PC-3 (cell line): ENCODE results near the gene CDC6. TPM values are rescaled to one million over a fixed set of nuclear protein-coding genes. Genes with fewer than 3 reads are reported as not detected.
A peak's percentile ranks its signal among the peaks of the same experiment; 100 is the strongest.
"Not testable (repeated sequence)": the region's sequence is repeated elsewhere in the genome, so short reads cannot be mapped to it uniquely, and the experiment has no call there.

Source experiments
- ATAC-seq: fragments of 200-7000 bp; cut with Tn5 transposase; 2 replicates; pipeline ENCODE4 v1.9.1; 2020; ENCODE audit warnings: mild to moderate bottlenecking, moderate library complexity
- BruUV-seq: library from RNA; stranded (reverse); fragments of 400-500 nt; replicated peaks from 2 replicates; lab custom pipeline; 2021; lab: Mats Ljungman, UMichigan
- CTCF ChIA-PET: fragments of 300-600 bp; sonication (Branson Sonifier 250); formaldehyde crosslinking; loops from one replicate; lab custom pipeline; 2022; ENCODE audit warnings: antibody characterized with exemption; lab: Charles Lee
- POLR2A ChIA-PET: fragments of 300-600 bp; sonication (Branson Sonifier 250); formaldehyde crosslinking; loops from one replicate; lab custom pipeline; 2022; ENCODE audit warnings: antibody characterized with exemption; ENCODE audit not compliant: unreplicated experiment; lab: Charles Lee
- DNase-seq: peaks from one replicate; pipeline ENCODE4 v3.0.0-alpha.2; 2015
- H2AFZ ChIP-seq: fragments of 300-600 bp; sonication (generic); 2 replicates; pipeline ENCODE4 v1.6.0; 2016; ENCODE audit warnings: antibody characterized with exemption, low read length
- H3F3A ChIP-seq: fragments of 300-600 bp; sonication (generic); one replicate; pipeline ENCODE4 v1.6.0; 2017; ENCODE audit warnings: antibody characterized with exemption, low read length, control low read depth, mild to moderate bottlenecking; ENCODE audit not compliant: unreplicated experiment
- H3K27ac ChIP-seq: fragments of 300-600 bp; sonication (generic); 2 replicates; pipeline ENCODE4 v1.5.1; 2016; ENCODE audit warnings: mild to moderate bottlenecking, low read length
- H3K27me3 ChIP-seq: fragments of 300-600 bp; sonication (generic); 2 replicates; pipeline ENCODE4 v1.6.1; 2016; ENCODE audit warnings: low read length, mixed read lengths
- H3K36me3 ChIP-seq: fragments of 300-600 bp; sonication (generic); 2 replicates; pipeline ENCODE4 v1.6.1; 2016; ENCODE audit warnings: low read depth, mixed run types, low read length, mixed read lengths
- H3K4me1 ChIP-seq: fragments of 300-600 bp; sonication (generic); 2 replicates; pipeline ENCODE4 v1.5.1; 2016; ENCODE audit warnings: low read length; ENCODE audit not compliant: insufficient read depth
- H3K4me2 ChIP-seq: fragments of 300-600 bp; sonication (generic); 2 replicates; pipeline ENCODE4 v1.6.0; 2016; ENCODE audit warnings: low read length
- H3K4me3 ChIP-seq: fragments of 300-600 bp; sonication (generic); 2 replicates; pipeline ENCODE4 v1.5.1; 2016; ENCODE audit warnings: mild to moderate bottlenecking, low read length, mixed read lengths
- H3K79me2 ChIP-seq: fragments of 300-600 bp; sonication (generic); 2 replicates; pipeline ENCODE4 v1.6.1; 2017; ENCODE audit warnings: low read length, mixed read lengths
- H3K9ac ChIP-seq: fragments of 300-600 bp; sonication (generic); 2 replicates; pipeline ENCODE4 v1.6.0; 2016; ENCODE audit warnings: mild to moderate bottlenecking, low read length
- H3K9me2 ChIP-seq: fragments of 300-600 bp; sonication (generic); replicated peaks from 2 replicates; pipeline ENCODE4 v1.6.1; 2016; ENCODE audit warnings: mixed run types, low read length, mixed read lengths
- H3K9me3 ChIP-seq: fragments of 300-600 bp; sonication (generic); 2 replicates; pipeline ENCODE4 v1.6.1; 2016; ENCODE audit warnings: low read length, mixed read lengths
- H4K20me1 ChIP-seq: fragments of 300-600 bp; sonication (generic); 2 replicates; pipeline ENCODE4 v1.6.1; 2016; ENCODE audit warnings: low read length, mixed read lengths
- CTCF ChIP-seq: fragments of 300-600 bp; sonication (generic); conservative IDR thresholded peaks from 2 replicates; pipeline ENCODE4 v1.5.1; 2017; ENCODE audit warnings: antibody characterized with exemption, low read depth, mild to moderate bottlenecking, low read length
- EZH2 ChIP-seq: fragments of 300-600 bp; sonication (generic); IDR thresholded peaks from one replicate; pipeline ENCODE4 v1.6.1; 2017; ENCODE audit warnings: antibody characterized with exemption, mild to moderate bottlenecking, low read length; ENCODE audit not compliant: unreplicated experiment
- EZH2phosphoT487 ChIP-seq: fragments of 300-600 bp; sonication (generic); IDR thresholded peaks from 2 replicates; pipeline ENCODE4 v1.6.1; 2018; ENCODE audit warnings: mild to moderate bottlenecking, antibody characterized with exemption, low read length, borderline replicate concordance
- intact Hi-C: fragments of 100-400 bp; cut with micrococcal nuclease; formaldehyde crosslinking; loops from 2 replicates; pipeline ENCODE4 v1.9.0; 2023
- total RNA-seq: library from RNA; depleted of rRNA; stranded (reverse); fragments of >200 nt; gene quantifications from 2 replicates; pipeline ENCODE4 v1.2.3, GENCODE V29; 2014

Gene CDC6
- total RNA-seq, 1 experiment from 2014 or later = 48.9 TPM

GRCh38 chr17:40298726-40299125 is 11.0 kb downstream of the CDC6 start:
- Histone ChIP-seq H2AFZ (no peak overlapping the region), H3K9me3 (no peaks in the 10 kb centered on the region), H3K79me2 (0 out of 2 replicates have a peak, but pooled peaks cover 4% of the 10 kb centered on the region), H3K9me2 (no peaks in the 10 kb centered on the region), H3K36me3 (peaks cover 62% of the 10 kb centered on the region), H3K4me3 (no peak overlapping the region), H3F3A (no peaks in the 10 kb centered on the region), H3K9ac (no peak overlapping the region), H3K27ac (no peak overlapping the region), H3K4me1 (peaks cover 6% of the 10 kb centered on the region; the same call in 1 of the 2 replicates), H4K20me1 (peaks cover 5% of the 10 kb centered on the region; the same call in 1 of the 2 replicates), H3K27me3 (no peaks in the 10 kb centered on the region), H3K4me2 (no peak overlapping the region)
- POLR2A ChIA-PET = no interaction called here
- intact Hi-C loops = no loop called here
- DNase-seq (no peak), ATAC-seq (no peak)
- CTCF ChIA-PET = no interaction called here
- no peak for TF ChIP-seq EZH2phosphoT487
- no peak for TF ChIP-seq CTCF
- TF ChIP-seq EZH2 = no peak
- BruUV-seq = no TSS peak

GRCh38 chr17:40299159-40299757 is 11.6 kb downstream of the CDC6 start:
- POLR2A ChIA-PET, ATAC-seq, BruUV-seq: not testable (repeated sequence)

GRCh38 chr17:40301315-40301714 is 13.6 kb downstream of the CDC6 start:
- Histone ChIP-seq H3K27ac (no peak overlapping the region), H3K4me3 (no peak overlapping the region), H3K9ac (no peak overlapping the region), H3K27me3 (no peaks in the 10 kb centered on the region), H3K4me2 (no peak overlapping the region), H3K79me2 (0 out of 2 replicates have a peak, but pooled peaks cover 4% of the 10 kb centered on the region), H2AFZ (no peak overlapping the region), H3K9me3 (no peaks in the 10 kb centered on the region), H3K36me3 (peaks cover 44% of the 10 kb centered on the region), H4K20me1 (peaks cover 5% of the 10 kb centered on the region; the same call in 1 of the 2 replicates), H3F3A (no peaks in the 10 kb centered on the region), H3K9me2 (no peaks in the 10 kb centered on the region), H3K4me1 (peaks cover 6% of the 10 kb centered on the region; the same call in 1 of the 2 replicates)
- ATAC-seq (no peak), DNase-seq (peak; percentile 25)
- BruUV-seq = no TSS peak
- TF ChIP-seq EZH2phosphoT487 (no peak), CTCF (peak; percentile 46; the same call in 1 of the 2 replicates)
- POLR2A ChIA-PET = no interaction called here
- intact Hi-C loops = loop anchor here (5.0 kb wide), 3 partner anchors 41 to 261 kb away; partner anchors contain the start of gene TOP2A
- CTCF ChIA-PET = interaction anchor here (0.7 kb wide), 1 partner anchor 149 kb away, joined by 4 read pairs; no protein-coding TSS in a partner anchor

More at GRCh38 chr17:40299159-40299757, 11.6 kb downstream of the CDC6 start:
- H3K4me1 ChIP-seq, DNase-seq, H3K9me3 ChIP-seq, H3K27me3 ChIP-seq, intact Hi-C loops, H4K20me1 ChIP-seq, H3K4me2 ChIP-seq, H2AFZ ChIP-seq, H3K9me2 ChIP-seq, H3K9ac ChIP-seq, H3K27ac ChIP-seq, CTCF ChIA-PET, H3F3A ChIP-seq, H3K4me3 ChIP-seq, H3K79me2 ChIP-seq: not testable (repeated sequence)
- H3K36me3 ChIP-seq = peaks cover 60% of the 10 kb centered on the region
